GM10266 (cell line): ENCODE data around the gene ATRAID.

ENCODE experiments used
- DNase-seq: peaks from one replicate; pipeline ENCODE4 v3.0.0; 2012; ENCODE audit errors: extremely low spot score
- CTCF ChIP-seq: IDR thresholded peaks from 2 replicates; pipeline ENCODE4 v1.5.1; 2012; ENCODE audit warnings: mild to moderate bottlenecking, low read depth; ENCODE audit not compliant: control insufficient read depth, insufficient read depth; ENCODE audit errors: missing control alignments

The ATRAID gene

GRCh38 chr2:27208486-27209050 lies 3.3 kb upstream of the ATRAID start:
- TF ChIP-seq CTCF: no peak

GRCh38 chr2:27209621-27210401 lies 2.0 kb upstream of the ATRAID start:
- no peak for TF ChIP-seq CTCF
- peak; percentile 62 for DNase-seq

More at GRCh38 chr2:27208486-27209050, 3.3 kb upstream of the ATRAID start:
- no peak for DNase-seq

GRCh38 chr2:27211241-27211942 lies 449 bp upstream of the ATRAID start:
- peak; percentile 53 for DNase-seq
- no peak for TF ChIP-seq CTCF

- no peak for TF ChIP-seq CTCF
- DNase-seq: no peak
These were observed 1.0 kb downstream of the ATRAID start for GRCh38 chr2:27212626-27213471.

GRCh38 chr2:27214941-27215340 lies 3.1 kb downstream of the ATRAID start:
- no peak for DNase-seq
- no peak for TF ChIP-seq CTCF

GRCh38 chr2:27216416-27217137 lies 4.7 kb downstream of the ATRAID start:
- no peak for DNase-seq
- TF ChIP-seq CTCF: no peak
